AG10803 (cell line): ENCODE data around the gene JPH3.
"Not testable (repeated sequence)": the region's sequence is repeated elsewhere in the genome, so short reads cannot be mapped to it uniquely, and the experiment has no call there.

ENCODE experiments used
- DNase-seq: peaks from one replicate; pipeline ENCODE4 v3.0.0; 2010; ENCODE audit warnings: low read depth
- H3K4me3 ChIP-seq: 2 replicates; pipeline ENCODE4 v1.5.1; 2011; ENCODE audit warnings: mild to moderate bottlenecking, low read length, control low read depth
- TF ChIP-seq, protein P1 (sequence below): conservative IDR thresholded peaks from 2 replicates; pipeline ENCODE4 v1.5.1; 2011; ENCODE audit warnings: mild to moderate bottlenecking, low read length, control low read depth, inconsistent platforms

The JPH3 gene

DNA sequence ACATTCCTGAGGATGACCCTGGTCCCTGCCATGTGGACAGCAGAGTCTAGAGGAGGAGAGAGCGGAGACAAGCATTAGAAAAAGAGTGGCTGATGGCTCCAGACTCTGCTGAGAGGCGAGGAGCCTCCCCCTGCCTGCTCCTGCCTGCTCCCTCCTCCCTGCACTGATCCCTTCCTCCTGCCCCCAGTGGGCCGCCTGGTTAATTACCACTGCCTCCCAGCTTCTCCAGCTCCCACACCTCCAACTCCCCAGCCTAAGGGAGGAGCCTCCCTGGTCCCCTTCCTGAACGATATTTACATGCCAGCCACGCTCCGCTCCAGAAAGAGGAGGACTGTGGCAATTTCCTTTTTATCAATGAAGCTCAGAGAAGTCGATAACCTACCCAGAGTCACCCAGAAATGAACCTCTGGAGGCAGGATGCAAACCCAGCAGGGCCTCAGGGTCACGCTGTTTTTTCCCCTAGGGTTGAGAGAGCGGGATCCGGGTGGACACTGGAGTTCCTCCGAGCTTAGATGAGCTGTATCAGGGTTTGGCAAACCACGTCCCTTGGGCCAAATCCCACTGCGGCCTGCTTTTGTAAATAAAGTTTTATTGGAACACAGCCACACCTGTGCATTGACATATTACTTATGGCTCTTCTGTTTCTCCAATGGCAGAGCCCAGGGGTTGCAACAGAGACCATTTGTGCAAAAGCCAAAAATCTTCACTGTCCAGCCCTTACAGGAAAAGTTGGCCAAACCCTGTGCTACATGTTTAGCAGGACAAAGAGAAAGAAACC, 27.1 kb upstream of the JPH3 start:
- DNase-seq: no peak
- TF ChIP-seq, protein P1, sequence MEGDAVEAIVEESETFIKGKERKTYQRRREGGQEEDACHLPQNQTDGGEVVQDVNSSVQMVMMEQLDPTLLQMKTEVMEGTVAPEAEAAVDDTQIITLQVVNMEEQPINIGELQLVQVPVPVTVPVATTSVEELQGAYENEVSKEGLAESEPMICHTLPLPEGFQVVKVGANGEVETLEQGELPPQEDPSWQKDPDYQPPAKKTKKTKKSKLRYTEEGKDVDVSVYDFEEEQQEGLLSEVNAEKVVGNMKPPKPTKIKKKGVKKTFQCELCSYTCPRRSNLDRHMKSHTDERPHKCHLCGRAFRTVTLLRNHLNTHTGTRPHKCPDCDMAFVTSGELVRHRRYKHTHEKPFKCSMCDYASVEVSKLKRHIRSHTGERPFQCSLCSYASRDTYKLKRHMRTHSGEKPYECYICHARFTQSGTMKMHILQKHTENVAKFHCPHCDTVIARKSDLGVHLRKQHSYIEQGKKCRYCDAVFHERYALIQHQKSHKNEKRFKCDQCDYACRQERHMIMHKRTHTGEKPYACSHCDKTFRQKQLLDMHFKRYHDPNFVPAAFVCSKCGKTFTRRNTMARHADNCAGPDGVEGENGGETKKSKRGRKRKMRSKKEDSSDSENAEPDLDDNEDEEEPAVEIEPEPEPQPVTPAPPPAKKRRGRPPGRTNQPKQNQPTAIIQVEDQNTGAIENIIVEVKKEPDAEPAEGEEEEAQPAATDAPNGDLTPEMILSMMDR: no peak
- H3K4me3 ChIP-seq: no peak overlapping the region

DNA sequence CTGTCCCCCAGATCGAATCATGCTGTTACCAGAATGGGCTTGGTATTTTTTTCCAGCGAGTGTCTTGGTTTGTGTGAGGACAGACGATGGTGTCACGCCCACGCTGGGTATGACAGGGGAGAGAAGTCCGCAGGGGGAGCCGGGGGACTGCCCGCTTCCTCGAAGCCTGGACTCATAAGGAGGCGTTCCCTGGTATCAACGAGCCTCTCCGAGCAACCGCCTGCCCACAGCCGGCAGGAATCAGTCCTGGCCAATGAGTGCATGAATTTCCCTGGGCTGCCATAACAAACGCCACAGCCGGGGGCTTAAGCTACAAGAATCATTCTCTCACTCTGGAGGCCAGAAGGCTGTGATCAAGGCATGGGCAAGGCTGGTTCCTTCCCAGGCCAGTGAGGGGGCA, 26.1 kb upstream of the JPH3 start:
- no peak for DNase-seq
- TF ChIP-seq, protein P1: no peak
- H3K4me3 ChIP-seq: no peak overlapping the region

DNA sequence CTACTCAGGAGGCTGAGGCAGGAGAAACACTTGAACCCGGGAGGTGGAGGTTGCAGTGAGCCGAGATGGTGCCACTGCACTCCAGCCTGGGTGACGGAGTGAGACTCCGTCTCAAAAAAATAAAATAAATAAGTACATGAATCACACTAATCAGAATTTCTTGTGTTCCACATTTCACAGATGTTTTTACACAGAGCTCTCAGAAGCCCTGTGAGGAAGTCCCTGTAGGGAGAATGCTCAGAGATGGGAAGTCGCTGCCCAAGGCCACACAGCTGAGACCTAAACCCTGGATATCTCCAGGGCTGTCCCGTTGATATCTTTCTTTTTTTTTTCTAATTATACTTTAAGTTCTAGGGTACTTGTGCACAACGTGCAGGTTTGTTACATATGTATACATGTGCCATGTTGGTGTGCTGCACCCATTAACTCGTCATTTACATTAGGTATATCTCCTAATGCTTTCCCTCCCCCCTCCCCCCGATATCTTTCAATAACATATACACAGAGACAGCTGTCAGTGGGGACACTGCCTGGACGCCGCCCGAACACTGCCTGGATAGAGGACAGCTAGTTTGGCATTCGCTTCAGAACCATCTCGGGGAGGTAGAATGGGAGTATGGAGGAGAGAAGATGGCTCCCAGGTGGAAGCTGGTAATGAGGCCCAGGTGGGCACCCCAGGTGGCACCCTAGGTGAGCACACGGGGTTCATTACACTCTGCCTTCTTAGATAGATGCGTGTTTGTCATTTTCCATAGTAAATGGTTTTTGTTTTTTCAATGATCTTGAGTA, 24.0 kb upstream of the JPH3 start:
- DNase-seq, H3K4me3 ChIP-seq: not testable (repeated sequence)

DNA sequence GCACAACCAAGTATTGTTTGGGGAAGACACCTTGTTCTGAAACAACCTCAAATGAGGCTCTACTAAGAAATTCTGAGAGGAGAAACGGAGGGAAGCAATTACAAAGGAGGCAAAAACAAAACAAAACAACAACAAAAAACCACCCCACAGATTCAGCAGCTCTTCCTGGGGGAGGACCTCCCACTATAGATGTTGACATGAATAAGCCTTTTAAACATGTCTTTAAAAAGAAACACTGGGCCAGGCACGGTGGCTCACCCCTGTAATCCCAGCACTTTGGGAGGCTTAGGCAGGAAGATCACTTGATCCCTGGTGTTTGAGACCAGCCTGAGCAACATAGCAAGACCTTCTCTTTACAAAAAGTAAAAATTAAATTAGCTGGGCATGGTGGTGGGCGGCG, 22.6 kb upstream of the JPH3 start:
- DNase-seq: no peak
- no peak overlapping the region for H3K4me3 ChIP-seq
- TF ChIP-seq, protein P1: no peak

DNA sequence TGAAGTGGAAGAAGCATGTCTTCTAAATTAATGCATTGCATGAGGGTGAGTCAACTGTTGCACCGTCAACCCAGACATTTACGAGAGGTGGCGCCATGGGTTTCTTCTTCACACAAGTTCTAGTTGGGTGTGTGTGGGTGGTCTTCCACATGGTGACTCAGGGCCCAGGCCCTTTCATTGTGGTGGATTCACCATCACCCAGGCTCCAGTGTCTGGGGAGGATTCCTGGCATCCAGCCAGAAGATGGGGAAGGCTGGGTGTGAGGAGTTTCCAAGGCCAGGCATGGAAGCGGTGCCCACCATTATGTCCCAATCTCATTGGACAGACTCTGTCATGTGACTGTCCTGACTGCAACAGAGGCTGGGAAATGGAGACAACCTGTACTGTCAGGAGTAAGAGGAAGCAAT, 21.4 kb upstream of the JPH3 start:
- no peak overlapping the region for H3K4me3 ChIP-seq
- TF ChIP-seq, protein P1: no peak
- peak; percentile 63 for DNase-seq

GRCh38 chr16:87581857-87582215, 20.5 kb upstream of the JPH3 start:
- TF ChIP-seq, protein P1: no peak
- DNase-seq: peak; percentile 98
- peak overlapping the region; percentile 30 for H3K4me3 ChIP-seq

GRCh38 chr16:87582216-87582965, 19.9 kb upstream of the JPH3 start:
- TF ChIP-seq, protein P1: no peak
- H3K4me3 ChIP-seq: peak overlapping the region; percentile 30
- peak; percentile 82 for DNase-seq
